Muscle of arm (tissue), 14 donors: ENCODE data around the gene IQCE. TPM values are rescaled to one million over a fixed set of nuclear protein-coding genes. Genes with fewer than 3 reads are reported as not detected.

Experiments
- DNase-seq: peaks from one replicate; pipeline ENCODE4 v3.0.0-alpha.2; 2013
- long read RNA-seq, 11 donors: transcript quantifications; one replicate each; lab custom pipeline, GENCODE V29; 2026
- polyA plus RNA-seq, 12 donors: library from polyadenylated mRNA; unstranded; fragments of 120-200 nt; gene quantifications; one replicate each; pipeline ENCODE4 v1.2.1, GENCODE V29; 2013; ENCODE audit not compliant: insufficient read length in 12 of 12

IQCE gene, protein sequence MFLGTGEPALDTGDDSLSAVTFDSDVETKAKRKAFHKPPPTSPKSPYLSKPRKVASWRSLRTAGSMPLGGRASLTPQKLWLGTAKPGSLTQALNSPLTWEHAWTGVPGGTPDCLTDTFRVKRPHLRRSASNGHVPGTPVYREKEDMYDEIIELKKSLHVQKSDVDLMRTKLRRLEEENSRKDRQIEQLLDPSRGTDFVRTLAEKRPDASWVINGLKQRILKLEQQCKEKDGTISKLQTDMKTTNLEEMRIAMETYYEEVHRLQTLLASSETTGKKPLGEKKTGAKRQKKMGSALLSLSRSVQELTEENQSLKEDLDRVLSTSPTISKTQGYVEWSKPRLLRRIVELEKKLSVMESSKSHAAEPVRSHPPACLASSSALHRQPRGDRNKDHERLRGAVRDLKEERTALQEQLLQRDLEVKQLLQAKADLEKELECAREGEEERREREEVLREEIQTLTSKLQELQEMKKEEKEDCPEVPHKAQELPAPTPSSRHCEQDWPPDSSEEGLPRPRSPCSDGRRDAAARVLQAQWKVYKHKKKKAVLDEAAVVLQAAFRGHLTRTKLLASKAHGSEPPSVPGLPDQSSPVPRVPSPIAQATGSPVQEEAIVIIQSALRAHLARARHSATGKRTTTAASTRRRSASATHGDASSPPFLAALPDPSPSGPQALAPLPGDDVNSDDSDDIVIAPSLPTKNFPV
- 10 to 100 TPM in 3 of 12 donors, 1 to 10 TPM in 8, not detected in 1; 6.0 to 16.8 (median 7.4) TPM for polyA plus RNA-seq
- long read RNA-seq, donor 1, partial matches to known transcripts = 9 of 17 reads
- long read RNA-seq, donor 1, other reads (novel, unspliced or antisense) = 7 of 17 reads
- long read RNA-seq, donor 2 = 0 reads
- long read RNA-seq, donor 3, full-length matches to known transcripts = 2 of 2 reads
- long read RNA-seq, donor 3, partial matches to known transcripts = 0 of 2 reads
- long read RNA-seq, donor 3, other reads (novel, unspliced or antisense) = 0 of 2 reads
- long read RNA-seq, donor 4 = 0 reads
- long read RNA-seq, donor 5, full-length matches to known transcripts = 1 of 29 reads
- long read RNA-seq, donor 5, partial matches to known transcripts = 28 of 29 reads
- long read RNA-seq, donor 5, other reads (novel, unspliced or antisense) = 0 of 29 reads
- long read RNA-seq, donor 6 = 0 reads
- long read RNA-seq, donor 7 = 0 reads
- long read RNA-seq, donor 8 = 0 reads
- long read RNA-seq, donor 9 = 0 reads
- long read RNA-seq, donor 10 = 0 reads
- long read RNA-seq, donor 11 = 0 reads

GRCh38 chr7:2558629-2559282 lies at the start of gene IQCE:
Gene IQCE, plus strand, starts transcription at chr7:2558979. Its CDS starts 203 bp downstream, at chr7:2559182.
- DNase-seq = peak; percentile 89

DNA sequence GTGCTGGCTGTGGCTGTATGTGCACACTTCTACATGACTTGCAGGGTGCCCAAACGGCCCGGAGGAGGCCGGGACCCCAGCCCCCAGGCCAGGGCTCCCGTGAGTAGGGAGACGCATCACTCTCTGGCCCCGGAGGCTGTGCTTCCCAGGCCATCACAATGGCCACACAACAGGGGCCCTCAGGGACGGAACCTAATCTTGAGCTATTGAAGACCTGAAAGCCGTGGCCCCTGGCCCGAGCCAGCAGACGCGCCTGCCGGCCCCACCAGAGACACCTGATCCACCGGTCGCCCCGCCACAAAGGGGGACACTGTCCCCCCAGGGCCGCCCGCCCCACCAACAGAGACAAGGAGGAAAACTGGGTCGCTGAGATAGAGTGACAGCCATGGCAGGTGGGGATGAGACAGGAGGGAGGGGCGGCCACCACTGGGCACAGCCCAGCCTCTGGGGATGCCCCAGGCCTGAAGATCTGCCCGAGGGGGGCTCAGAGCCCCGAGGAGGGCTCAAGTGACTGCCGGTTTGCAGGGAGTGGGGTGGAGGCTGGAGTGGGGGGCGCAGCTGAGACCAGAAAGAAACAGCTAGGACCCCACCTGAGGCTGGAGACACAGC lies 49.4 kb upstream of the IQCE start:
- DNase-seq = no peak

GRCh38 chr7:2510130-2510776 lies 48.5 kb upstream of the IQCE start:
- DNase-seq = no peak

DNA sequence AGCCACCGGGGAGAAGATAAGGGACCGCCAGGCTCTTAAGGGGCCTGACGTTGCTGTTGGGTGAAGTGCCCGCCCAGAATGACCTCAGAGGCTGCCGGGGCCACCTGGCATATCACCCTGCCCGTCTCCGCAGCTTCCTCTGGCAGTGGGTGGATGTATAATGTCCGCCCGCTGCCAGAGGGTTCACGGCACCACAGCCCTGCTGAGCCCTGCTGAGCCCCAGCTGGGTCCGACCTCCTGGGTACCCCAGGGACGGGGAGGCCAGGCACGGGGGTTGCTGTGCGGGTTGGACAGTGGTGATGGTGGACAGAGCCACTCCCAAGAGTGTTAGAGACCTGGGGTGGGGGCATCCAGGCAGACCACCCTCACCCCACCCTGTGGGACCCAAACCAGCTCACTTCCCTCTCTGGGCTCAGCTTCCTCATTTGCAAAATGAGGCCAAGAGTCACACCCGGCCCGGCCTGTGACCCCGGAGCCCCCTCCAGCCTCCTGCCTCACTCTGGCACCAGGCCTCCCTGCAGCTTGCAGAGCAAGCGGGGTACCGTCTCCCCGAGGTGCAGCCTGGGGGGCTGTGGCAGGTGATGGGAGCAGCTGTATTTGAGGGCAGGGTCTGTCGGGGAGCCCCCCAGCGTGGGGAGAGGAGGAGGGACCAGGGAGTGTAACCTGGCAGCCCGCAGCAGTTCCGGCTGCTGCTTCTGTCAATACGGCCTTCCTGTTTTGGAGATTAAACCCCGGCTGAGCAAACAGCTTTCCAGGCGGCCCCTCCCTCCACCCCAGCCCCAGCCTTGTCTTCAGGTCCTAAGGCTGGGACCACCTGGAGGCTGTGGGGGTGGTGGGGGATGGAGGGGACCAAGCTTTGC lies 47.6 kb upstream of the IQCE start:
- DNase-seq = no peak

DNA sequence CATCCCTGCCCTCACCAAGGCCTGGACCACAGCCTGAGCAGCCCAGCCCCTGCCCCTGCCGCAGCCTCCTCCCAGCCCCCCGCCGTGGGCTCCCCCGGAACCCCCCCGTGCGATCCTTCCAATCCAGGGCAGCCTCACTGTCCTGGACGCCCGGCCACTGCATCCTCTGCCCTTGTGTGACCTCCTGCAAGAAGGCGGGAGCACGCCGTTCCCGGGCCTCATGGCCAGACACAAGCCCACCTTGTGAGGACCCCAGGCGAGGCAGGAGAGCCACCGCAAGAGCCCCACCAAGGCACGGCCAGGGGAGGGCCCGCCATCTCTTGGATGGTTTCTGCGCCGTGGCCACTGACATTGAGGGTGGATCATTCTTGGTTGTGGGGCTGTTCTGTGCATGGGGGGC lies 47.0 kb upstream of the IQCE start:
- no peak for DNase-seq

GRCh38 chr7:2512179-2512661 lies 46.6 kb upstream of the IQCE start:
- DNase-seq = no peak

DNA sequence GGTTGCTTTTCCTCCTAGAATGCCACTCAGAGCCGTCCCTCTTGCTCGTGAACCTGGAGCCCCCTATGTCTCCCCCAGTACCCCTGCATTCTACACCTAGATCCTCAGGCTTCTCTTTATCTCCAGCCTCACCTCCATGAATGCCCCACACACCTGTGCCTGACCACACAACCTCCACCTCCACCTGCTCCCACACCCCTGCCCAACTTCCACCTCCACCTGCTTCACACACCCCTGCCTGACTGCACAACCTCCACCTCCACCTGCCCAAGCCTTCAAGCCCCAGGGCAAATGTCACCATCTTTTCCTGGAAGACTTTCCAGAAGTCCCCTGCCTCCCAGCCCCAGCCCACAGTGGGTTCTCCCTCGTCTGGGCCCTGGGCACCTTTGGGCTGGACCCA lies 46.1 kb upstream of the IQCE start:
- DNase-seq = no peak

GRCh38 chr7:2513702-2514101 lies 45.1 kb upstream of the IQCE start:
- DNase-seq = no peak

GRCh38 chr7:2514473-2515423 lies 44.0 kb upstream of the IQCE start:
- no peak for DNase-seq

DNA sequence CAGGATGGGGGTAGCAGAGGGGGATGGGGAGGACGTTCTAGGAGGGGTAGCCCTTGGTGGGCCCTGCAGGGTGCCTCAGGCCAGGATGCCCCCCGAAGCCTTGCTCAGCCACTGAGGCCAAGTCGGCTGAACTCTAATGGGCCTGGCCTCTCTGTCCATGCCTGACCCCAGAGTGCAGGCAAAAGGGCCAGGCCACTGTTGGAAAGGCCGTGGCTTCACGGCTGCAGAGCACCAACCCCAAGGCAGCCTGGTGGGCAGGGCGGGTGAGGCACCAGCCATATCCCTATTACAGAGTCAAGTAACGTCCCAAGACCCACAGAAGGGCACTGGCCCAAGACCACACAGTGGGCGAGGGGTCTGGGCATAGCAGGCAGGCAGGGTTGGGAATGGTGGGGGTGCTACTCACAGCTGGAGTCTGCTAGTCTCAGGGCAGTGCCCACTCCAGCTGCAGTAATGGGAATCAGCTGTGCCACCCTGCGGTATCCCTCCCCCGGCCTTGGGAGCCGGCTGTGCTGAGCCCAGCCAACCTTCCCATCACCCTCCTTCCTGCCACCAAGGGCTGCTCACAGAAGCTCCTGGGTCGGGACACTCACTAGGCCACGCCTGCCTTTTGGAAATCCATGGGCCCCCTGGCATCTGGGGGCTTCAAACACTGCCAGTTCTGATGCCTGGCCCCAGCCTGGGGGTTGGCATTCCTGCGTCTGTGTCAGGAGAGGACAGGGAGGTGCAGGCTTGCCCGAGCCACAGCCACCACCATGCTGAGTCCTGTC lies 43.2 kb upstream of the IQCE start:
- no peak for DNase-seq

- DNase-seq = no peak
Measured at GRCh38 chr7:2516194-2516555, 42.6 kb upstream of the IQCE start.

DNA sequence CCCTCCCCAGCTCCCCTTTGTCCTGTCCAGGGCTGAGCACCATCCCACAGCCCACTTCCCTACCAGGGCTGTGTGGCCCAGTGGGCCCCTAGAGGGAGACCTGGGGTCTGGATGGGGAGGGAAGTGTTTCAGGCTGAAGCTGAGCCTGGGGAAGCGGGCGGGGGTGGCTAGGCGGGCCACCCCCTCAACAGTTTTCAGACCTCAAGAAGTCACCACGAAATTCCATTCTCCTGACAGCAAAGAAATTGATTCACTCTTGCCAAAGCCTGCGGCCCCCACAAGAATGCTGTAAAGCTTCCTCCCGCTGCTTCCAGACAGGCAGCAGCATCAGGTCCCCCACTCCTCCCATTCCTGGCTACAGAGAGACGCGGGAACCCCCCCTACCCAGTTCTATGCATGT lies 41.8 kb upstream of the IQCE start:
- DNase-seq = no peak

GRCh38 chr7:2517678-2518507 lies 40.9 kb upstream of the IQCE start:
- DNase-seq = no peak

DNA sequence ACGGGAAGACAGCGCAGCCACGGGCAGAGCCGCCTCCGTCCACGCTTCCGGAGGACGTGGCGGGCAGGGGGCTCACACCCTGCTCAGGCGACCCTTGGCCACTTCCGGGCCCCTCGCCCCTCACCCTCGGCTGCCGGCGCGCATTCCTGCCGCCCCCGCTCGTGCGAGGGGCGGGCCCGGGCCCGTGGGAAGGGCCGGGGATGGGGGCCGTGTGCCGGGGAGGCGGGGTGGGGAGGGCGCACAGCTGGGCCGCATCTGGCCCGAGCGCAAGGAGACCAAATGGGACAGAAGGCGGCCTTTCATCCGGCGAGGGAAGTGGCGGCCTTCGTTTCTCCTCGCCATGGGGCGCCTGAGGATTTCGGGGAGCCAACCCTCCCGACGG lies 40.1 kb upstream of the IQCE start:
- no peak for DNase-seq

DNA sequence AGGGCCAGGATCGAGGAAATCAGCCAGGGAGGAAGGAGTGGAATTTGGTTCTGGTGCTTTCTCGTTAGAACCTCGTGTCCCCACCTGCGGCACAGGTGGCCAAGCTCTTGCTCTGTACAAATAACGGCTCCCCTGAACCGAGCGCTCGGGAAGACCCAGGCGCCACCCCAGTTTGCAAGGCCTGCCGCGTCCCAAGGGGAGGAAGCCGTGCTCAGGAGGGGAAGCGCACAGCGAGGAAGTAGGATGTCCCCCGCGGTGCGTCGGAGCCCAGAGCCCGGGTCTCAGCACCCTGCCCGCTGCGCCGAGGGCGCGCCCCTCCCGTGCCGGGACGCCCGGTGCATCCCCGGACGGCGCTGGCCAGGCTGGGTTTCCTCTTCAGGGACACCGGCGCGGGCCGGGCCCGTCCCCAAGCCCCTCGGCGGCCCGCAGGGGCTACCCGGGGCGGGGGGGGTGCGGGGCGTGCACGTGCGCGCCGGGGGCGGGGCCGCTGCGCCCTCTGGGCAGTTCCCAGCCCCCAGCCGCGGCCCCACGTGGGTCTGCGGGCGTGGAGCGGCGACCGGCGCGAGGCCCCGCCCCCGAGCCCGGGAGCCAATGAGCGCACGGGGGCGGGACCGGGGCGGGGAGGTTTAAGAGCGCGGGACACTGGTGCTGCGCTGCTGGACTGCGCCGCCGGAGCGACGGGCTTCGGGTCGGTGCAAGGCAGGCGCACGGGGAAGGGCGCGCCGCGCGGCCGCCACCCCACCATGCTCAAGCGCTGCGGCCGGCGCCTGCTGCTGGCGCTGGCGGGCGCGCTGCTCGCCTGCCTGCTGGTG lies 39.5 kb upstream of the IQCE start, which contains the start of gene LFNG:
LFNG (plus strand) TSS at position 656 of the 812 bp plus-strand sequence; CDS start at position 744, 88 bp downstream.
- peak; percentile 90 for DNase-seq
